ENCODE measurements around the gene XDH. TPM values are rescaled to one million over a fixed set of nuclear protein-coding genes. Genes with fewer than 3 reads are reported as not detected.
A peak's percentile ranks its signal among the peaks of the same experiment; 100 is the strongest.

Gene XDH
- total RNA-seq, 1 experiment from 2014 or later = 0.91 TPM

- Histone ChIP-seq H3K9me3 (ENCODE audit: low read length) (no peaks in the 10 kb centered on the region), H3K9me2 (replicated peaks; ENCODE audit: low read length) (no peaks in the 10 kb centered on the region), H3K27ac (ENCODE audit: low read length) (no peak overlapping the region), H3K4me1 (ENCODE audit: insufficient read depth, low read length) (peaks cover 8% of the 10 kb centered on the region), H3F3A (ENCODE audit: low read length, unreplicated experiment) (no peaks in the 10 kb centered on the region), H3K4me2 (ENCODE audit: low read length) (no peak overlapping the region), H2AFZ (ENCODE audit: low read length) (no peak overlapping the region), H3K4me3 (ENCODE audit: low read length) (no peak overlapping the region), H3K79me2 (ENCODE audit: low read length) (no peaks in the 10 kb centered on the region), H3K9ac (ENCODE audit: low read length) (no peak overlapping the region), H3K27me3 (ENCODE audit: low read length) (no peaks in the 10 kb centered on the region), H3K36me3 (ENCODE audit: low read depth, low read length) (no peaks in the 10 kb centered on the region), H4K20me1 (ENCODE audit: low read length) (no peaks in the 10 kb centered on the region)
- TF ChIP-seq, protein P1, sequence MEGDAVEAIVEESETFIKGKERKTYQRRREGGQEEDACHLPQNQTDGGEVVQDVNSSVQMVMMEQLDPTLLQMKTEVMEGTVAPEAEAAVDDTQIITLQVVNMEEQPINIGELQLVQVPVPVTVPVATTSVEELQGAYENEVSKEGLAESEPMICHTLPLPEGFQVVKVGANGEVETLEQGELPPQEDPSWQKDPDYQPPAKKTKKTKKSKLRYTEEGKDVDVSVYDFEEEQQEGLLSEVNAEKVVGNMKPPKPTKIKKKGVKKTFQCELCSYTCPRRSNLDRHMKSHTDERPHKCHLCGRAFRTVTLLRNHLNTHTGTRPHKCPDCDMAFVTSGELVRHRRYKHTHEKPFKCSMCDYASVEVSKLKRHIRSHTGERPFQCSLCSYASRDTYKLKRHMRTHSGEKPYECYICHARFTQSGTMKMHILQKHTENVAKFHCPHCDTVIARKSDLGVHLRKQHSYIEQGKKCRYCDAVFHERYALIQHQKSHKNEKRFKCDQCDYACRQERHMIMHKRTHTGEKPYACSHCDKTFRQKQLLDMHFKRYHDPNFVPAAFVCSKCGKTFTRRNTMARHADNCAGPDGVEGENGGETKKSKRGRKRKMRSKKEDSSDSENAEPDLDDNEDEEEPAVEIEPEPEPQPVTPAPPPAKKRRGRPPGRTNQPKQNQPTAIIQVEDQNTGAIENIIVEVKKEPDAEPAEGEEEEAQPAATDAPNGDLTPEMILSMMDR (conservative IDR thresholded peaks at IDR 0.05; ENCODE audit: low read depth, low read length) = no peak
- no peak for TF ChIP-seq EZH2phosphoT487 (IDR thresholded peaks at IDR 0.05; ENCODE audit: borderline replicate concordance, low read length)
- TF ChIP-seq EZH2 (IDR thresholded peaks at IDR 0.05; ENCODE audit: low read length, unreplicated experiment) = no peak
- intact Hi-C loops (cut with micrococcal nuclease) = no loop called here
- DNase-seq = peak; percentile 45
- POLR2A ChIA-PET (ENCODE audit: unreplicated experiment) = no interaction called here
- no TSS peak for BruUV-seq (replicated peaks)
- no peak for ATAC-seq
- CTCF ChIA-PET = no interaction called here
These were observed 24.2 kb downstream of the XDH start for GRCh38 chr2:31390324-31390723.

DNA sequence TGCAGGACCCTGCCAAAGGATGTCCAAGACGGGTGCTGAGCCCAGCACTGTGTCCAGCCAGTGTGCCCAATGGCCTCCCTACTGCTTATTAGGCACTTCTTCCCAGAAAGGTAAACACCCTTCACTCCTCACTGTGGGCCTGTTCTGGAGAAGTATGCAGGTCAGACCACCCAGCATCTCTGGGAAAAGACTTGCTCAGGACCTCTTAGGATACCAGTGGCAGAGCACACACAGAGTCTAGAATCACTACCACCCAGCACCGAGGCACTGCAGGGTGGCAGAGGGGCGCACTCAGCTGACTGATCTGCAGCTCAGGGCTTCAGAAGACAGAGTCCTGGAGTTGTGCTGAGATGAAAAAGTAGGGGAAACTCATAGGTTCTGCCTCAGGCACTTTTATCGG is 25.8 kb downstream of the XDH start:
- H3K36me3 ChIP-seq (ENCODE audit: low read depth, low read length) = no peaks in the 10 kb centered on the region
- ChIA-PET CTCF (no interaction called here), POLR2A (ENCODE audit: unreplicated experiment) (no interaction called here)
- no peaks in the 10 kb centered on the region for H3K79me2 ChIP-seq (ENCODE audit: low read length)
- H3K27ac ChIP-seq (ENCODE audit: low read length) = no peak overlapping the region
- no peak overlapping the region for H3K9ac ChIP-seq (ENCODE audit: low read length)
- intact Hi-C loops (cut with micrococcal nuclease) = no loop called here
- no peaks in the 10 kb centered on the region for H3K9me2 ChIP-seq (replicated peaks; ENCODE audit: low read length)
- no peaks in the 10 kb centered on the region for H3F3A ChIP-seq (ENCODE audit: low read length, unreplicated experiment)
- no peak overlapping the region for H2AFZ ChIP-seq (ENCODE audit: low read length)
- no peaks in the 10 kb centered on the region for H4K20me1 ChIP-seq (ENCODE audit: low read length)
- no peak for TF ChIP-seq EZH2 (IDR thresholded peaks at IDR 0.05; ENCODE audit: low read length, unreplicated experiment)
- TF ChIP-seq, protein P1 (conservative IDR thresholded peaks at IDR 0.05; ENCODE audit: low read depth, low read length) = no peak
- no peak for TF ChIP-seq EZH2phosphoT487 (IDR thresholded peaks at IDR 0.05; ENCODE audit: borderline replicate concordance, low read length)
- no peaks in the 10 kb centered on the region for H3K27me3 ChIP-seq (ENCODE audit: low read length)
- H3K4me2 ChIP-seq (ENCODE audit: low read length) = no peak overlapping the region
- BruUV-seq (replicated peaks) = no TSS peak
- H3K4me1 ChIP-seq (ENCODE audit: insufficient read depth, low read length) = peaks cover 23% of the 10 kb centered on the region
- DNase-seq (no peak), ATAC-seq (no peak)
- H3K9me3 ChIP-seq (ENCODE audit: low read length) = no peaks in the 10 kb centered on the region
- no peak overlapping the region for H3K4me3 ChIP-seq (ENCODE audit: low read length)

GRCh38 chr2:31387850-31388249 is 26.7 kb downstream of the XDH start:
- CTCF ChIA-PET = no interaction called here
- H3K4me1 ChIP-seq (ENCODE audit: insufficient read depth, low read length) = peaks cover 31% of the 10 kb centered on the region
- no peak for DNase-seq

More at GRCh38 chr2:31387850-31388249, 26.7 kb downstream of the XDH start:
- POLR2A ChIA-PET (ENCODE audit: unreplicated experiment) = no interaction called here
- Histone ChIP-seq H3K27me3 (ENCODE audit: low read length) (no peaks in the 10 kb centered on the region), H3K9me2 (replicated peaks; ENCODE audit: low read length) (no peaks in the 10 kb centered on the region), H3K36me3 (ENCODE audit: low read depth, low read length) (no peaks in the 10 kb centered on the region), H3F3A (ENCODE audit: low read length, unreplicated experiment) (no peaks in the 10 kb centered on the region), H3K4me3 (ENCODE audit: low read length) (no peak overlapping the region), H3K9ac (ENCODE audit: low read length) (no peak overlapping the region), H3K79me2 (ENCODE audit: low read length) (no peaks in the 10 kb centered on the region), H3K9me3 (ENCODE audit: low read length) (no peaks in the 10 kb centered on the region), H2AFZ (ENCODE audit: low read length) (no peak overlapping the region), H4K20me1 (ENCODE audit: low read length) (no peaks in the 10 kb centered on the region), H3K4me2 (ENCODE audit: low read length) (no peak overlapping the region), H3K27ac (ENCODE audit: low read length) (no peak overlapping the region)
- ATAC-seq = no peak
- intact Hi-C loops (cut with micrococcal nuclease) = no loop called here
- TF ChIP-seq EZH2 (IDR thresholded peaks at IDR 0.05; ENCODE audit: low read length, unreplicated experiment) (no peak), EZH2phosphoT487 (IDR thresholded peaks at IDR 0.05; ENCODE audit: borderline replicate concordance, low read length) (no peak)
- TF ChIP-seq, protein P1 (conservative IDR thresholded peaks at IDR 0.05; ENCODE audit: low read depth, low read length) = no peak
- BruUV-seq (replicated peaks) = no TSS peak
